Muscle layer of colon (tissue), 2 donors: ENCODE measurements around the gene FAM78A.

Source experiments
- H3K27ac ChIP-seq: one replicate; pipeline ENCODE4 v1.7.0; 2013; ENCODE audit warnings: low read depth, mild to moderate bottlenecking, low read length, moderate library complexity
- H3K27me3 ChIP-seq, 2 donors: one replicate each; pipeline ENCODE4 v1.7.0; 2013; ENCODE audit warnings: low read length in 2 of 2, mild to moderate bottlenecking in 2 of 2; ENCODE audit not compliant: insufficient read depth in 2 of 2, control insufficient read depth in 1 of 2
- H3K36me3 ChIP-seq: one replicate; pipeline ENCODE4 v1.7.0; 2013; ENCODE audit warnings: mild to moderate bottlenecking, low read length; ENCODE audit not compliant: insufficient read depth
- H3K4me1 ChIP-seq: one replicate; pipeline ENCODE4 v1.7.0; 2013; ENCODE audit warnings: mild to moderate bottlenecking, low read length; ENCODE audit not compliant: insufficient read depth
- H3K4me3 ChIP-seq, 2 donors: one replicate each; pipeline ENCODE4 v1.7.0; 2013; ENCODE audit warnings: low read length in 2 of 2, low read depth in 1 of 2, mild to moderate bottlenecking in 1 of 2, moderate library complexity in 1 of 2
- H3K9ac ChIP-seq: one replicate; pipeline ENCODE4 v1.7.0; 2013; ENCODE audit warnings: low read length
- H3K9me3 ChIP-seq: one replicate; pipeline ENCODE4 v1.7.0; 2013; ENCODE audit warnings: mild to moderate bottlenecking, low read length
- donor health status: abdominal sarcoma.
- donor health status: Adenocarcinoma of cecum.

FAM78A gene

GRCh38 chr9:131299346-131299960 is 23.1 kb upstream of the FAM78A start:
- no peak overlapping the region for H3K9ac ChIP-seq
- no peak overlapping the region for H3K4me3 ChIP-seq
- H3K27ac ChIP-seq = no peak overlapping the region
- no peaks in the 10 kb centered on the region for H3K36me3 ChIP-seq
- H3K4me1 ChIP-seq = peaks cover 12% of the 10 kb centered on the region
- no peaks in the 10 kb centered on the region for H3K27me3 ChIP-seq
- no peaks in the 10 kb centered on the region for H3K9me3 ChIP-seq

DNA sequence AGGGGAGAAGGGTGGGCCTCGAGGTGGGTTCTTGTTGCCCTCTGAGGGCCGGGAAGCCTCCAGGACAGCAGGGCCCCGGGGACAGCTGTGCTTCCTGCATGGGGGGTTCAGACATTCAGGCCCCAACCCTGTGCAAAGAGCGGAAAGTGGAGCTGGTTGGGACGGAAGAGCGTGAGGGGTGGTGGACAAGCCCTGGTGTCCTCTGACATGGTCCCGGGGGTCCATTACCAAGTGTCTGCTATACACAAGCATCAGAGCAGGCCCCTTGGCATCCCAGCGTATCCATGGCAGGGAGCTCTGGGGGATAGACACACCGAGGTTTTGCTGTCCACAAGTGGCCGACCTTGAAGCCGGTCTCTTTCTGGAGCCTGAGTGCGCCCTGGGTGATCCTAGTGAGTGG is 22.5 kb upstream of the FAM78A start:
- Histone ChIP-seq H3K27me3 (no peaks in the 10 kb centered on the region), H3K27ac (no peak overlapping the region), H3K9me3 (no peaks in the 10 kb centered on the region), H3K9ac (no peak overlapping the region), H3K4me3 (no peak overlapping the region), H3K36me3 (no peaks in the 10 kb centered on the region), H3K4me1 (peaks cover 12% of the 10 kb centered on the region)

DNA sequence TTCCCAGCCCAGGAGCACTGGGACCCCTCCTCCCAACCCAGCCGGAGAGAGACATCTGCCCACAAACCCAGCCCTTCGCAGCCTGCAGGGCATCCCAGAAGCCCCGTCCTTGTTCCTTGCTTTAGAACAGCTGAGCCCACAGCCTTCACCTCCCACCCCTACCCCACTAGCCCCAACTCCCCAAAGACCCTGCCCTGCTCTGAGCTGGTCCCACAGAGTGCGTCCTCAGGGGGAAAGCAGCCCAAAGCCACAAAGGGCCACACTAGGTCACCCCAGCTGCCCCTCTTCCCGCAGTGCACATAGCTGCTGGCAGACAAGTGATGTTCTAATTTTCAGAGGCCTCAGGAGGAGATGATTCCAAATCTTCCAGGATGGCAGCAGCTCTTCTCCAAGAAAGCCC is 22.0 kb upstream of the FAM78A start:
- H3K4me3 ChIP-seq = no peak overlapping the region
- H3K9me3 ChIP-seq = no peaks in the 10 kb centered on the region
- no peak overlapping the region for H3K27ac ChIP-seq
- H3K27me3 ChIP-seq = no peaks in the 10 kb centered on the region
- H3K36me3 ChIP-seq = no peaks in the 10 kb centered on the region
- peaks cover 12% of the 10 kb centered on the region for H3K4me1 ChIP-seq
- no peak overlapping the region for H3K9ac ChIP-seq

DNA sequence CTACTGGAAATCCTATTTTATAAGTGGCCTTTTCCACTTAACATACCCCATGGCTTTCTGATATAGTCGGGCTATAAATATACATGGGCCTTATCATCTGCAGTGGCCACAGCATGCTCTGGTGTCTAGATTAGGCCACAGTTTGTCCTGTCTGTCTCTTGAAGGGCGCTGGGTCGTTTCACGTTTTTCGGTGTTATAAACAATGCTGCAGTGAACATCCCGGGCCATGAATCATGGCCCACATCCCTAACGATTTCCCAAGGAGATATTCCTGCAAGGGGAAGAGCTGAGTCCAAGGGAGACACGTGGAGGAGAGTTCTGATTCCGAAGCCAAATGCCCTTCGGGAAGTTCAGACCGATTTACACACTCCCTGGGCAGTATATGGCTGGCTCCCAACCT is 21.6 kb upstream of the FAM78A start:
- peaks cover 12% of the 10 kb centered on the region for H3K4me1 ChIP-seq
- H3K9ac ChIP-seq = no peak overlapping the region
- H3K27me3 ChIP-seq = no peaks in the 10 kb centered on the region
- no peak overlapping the region for H3K27ac ChIP-seq
- H3K36me3 ChIP-seq = no peaks in the 10 kb centered on the region
- no peak overlapping the region for H3K4me3 ChIP-seq
- H3K9me3 ChIP-seq = no peaks in the 10 kb centered on the region

- no peaks in the 10 kb centered on the region for H3K27me3 ChIP-seq
- peaks cover 18% of the 10 kb centered on the region for H3K4me1 ChIP-seq
- no peaks in the 10 kb centered on the region for H3K36me3 ChIP-seq
- no peaks in the 10 kb centered on the region for H3K9me3 ChIP-seq
- no peak overlapping the region for H3K27ac ChIP-seq
- H3K9ac ChIP-seq = no peak overlapping the region
- no peak overlapping the region for H3K4me3 ChIP-seq
These were observed 20.7 kb upstream of the FAM78A start for GRCh38 chr9:131296906-131297500.

GRCh38 chr9:131296460-131296859 is 20.1 kb upstream of the FAM78A start:
- Histone ChIP-seq H3K9me3 (no peaks in the 10 kb centered on the region), H3K27ac (no peak overlapping the region), H3K36me3 (no peaks in the 10 kb centered on the region), H3K4me1 (peaks cover 21% of the 10 kb centered on the region), H3K4me3 (no peak overlapping the region), H3K9ac (no peak overlapping the region), H3K27me3 (no peaks in the 10 kb centered on the region)

GRCh38 chr9:131292937-131293336 is 16.6 kb upstream of the FAM78A start:
- Histone ChIP-seq H3K9me3 (no peaks in the 10 kb centered on the region), H3K27ac (no peak overlapping the region), H3K36me3 (no peaks in the 10 kb centered on the region), H3K4me3 (no peak overlapping the region), H3K27me3 (no peaks in the 10 kb centered on the region), H3K9ac (no peak overlapping the region), H3K4me1 (peaks cover 27% of the 10 kb centered on the region)

GRCh38 chr9:131291795-131292315 is 15.5 kb upstream of the FAM78A start:
- H3K27ac ChIP-seq = no peak overlapping the region
- H3K9me3 ChIP-seq = no peaks in the 10 kb centered on the region
- H3K4me3 ChIP-seq = no peak overlapping the region
- no peak overlapping the region for H3K9ac ChIP-seq
- H3K4me1 ChIP-seq = peaks cover 19% of the 10 kb centered on the region
- no peaks in the 10 kb centered on the region for H3K36me3 ChIP-seq
- H3K27me3 ChIP-seq = no peaks in the 10 kb centered on the region

DNA sequence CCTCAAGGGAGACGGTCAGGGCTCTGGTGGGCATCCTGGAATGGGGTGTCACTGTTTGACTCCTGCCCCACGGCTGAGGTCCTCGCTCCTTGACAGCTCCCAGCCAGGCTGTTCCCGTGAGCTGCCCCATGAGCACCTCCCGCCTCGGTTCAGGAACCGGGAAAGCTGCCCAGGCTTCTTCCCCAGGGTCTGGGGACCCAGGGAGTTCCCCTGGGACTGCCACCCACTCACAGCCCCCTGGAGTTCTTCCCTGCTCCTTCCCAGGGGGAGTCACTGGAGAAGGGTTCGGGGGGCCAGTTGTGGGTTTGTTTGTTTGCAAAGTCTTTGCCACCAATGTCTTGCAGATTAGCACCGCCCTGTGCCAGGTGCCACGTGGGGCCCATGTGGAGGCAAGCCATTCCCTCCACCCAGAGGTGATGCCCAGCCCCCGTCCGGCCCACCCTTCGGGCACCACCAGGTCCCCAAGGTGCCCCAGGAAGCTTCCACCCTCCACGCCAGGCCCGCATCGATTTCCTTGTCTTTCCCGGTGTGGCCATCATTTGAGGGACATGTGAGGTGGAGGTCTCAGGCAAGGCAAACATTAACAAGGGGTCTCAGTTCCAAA is 14.6 kb upstream of the FAM78A start:
- H3K9ac ChIP-seq = peak overlapping the region; percentile 53
- no peak overlapping the region for H3K27ac ChIP-seq
- no peaks in the 10 kb centered on the region for H3K36me3 ChIP-seq
- peak overlapping the region; percentile 51 to 72 for H3K4me3 ChIP-seq
- no peaks in the 10 kb centered on the region for H3K27me3 ChIP-seq
- peaks cover 19% of the 10 kb centered on the region for H3K4me1 ChIP-seq
- H3K9me3 ChIP-seq = no peaks in the 10 kb centered on the region

DNA sequence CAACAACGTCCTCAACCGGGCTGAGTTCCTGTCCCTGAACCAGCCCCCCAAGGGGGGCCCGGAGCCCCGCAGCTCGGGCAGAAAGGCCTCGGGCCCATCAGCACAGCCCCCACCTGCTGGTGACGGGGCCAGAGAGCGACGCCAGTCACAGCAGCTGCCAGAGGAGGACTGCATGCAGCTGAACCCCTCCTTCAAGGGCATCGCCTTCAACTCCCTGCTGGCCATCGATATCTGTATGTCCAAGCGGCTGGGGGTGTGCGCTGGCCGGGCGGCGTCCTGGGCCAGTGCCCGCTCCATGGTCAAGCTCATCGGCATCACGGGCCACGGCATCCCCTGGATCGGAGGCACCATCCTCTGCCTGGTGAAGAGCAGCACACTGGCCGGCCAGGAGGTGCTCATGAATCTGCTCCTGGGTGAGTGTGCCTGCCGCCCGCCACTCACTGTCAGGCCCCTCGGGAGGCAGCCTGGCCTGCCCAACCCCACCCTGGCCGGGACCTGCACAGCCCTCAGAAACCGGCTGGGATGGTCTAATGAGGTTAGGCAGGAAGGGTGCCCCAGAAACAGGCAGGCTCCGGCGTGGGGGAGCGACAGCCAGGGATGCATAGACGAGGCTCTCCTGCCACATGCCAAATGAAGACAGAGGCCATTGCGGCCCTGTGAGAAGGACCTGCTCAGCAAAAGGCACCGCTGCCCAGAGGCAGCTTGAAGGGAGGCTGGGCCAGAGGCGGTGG is 13.9 kb upstream of the FAM78A start:
- Histone ChIP-seq H3K9me3 (no peaks in the 10 kb centered on the region), H3K4me1 (peaks cover 19% of the 10 kb centered on the region), H3K27me3 (no peaks in the 10 kb centered on the region), H3K27ac (peak overlapping the region; percentile 53), H3K9ac (peak overlapping the region; percentile 53), H3K4me3 (peak overlapping the region; percentile 51 to 72), H3K36me3 (no peaks in the 10 kb centered on the region)

DNA sequence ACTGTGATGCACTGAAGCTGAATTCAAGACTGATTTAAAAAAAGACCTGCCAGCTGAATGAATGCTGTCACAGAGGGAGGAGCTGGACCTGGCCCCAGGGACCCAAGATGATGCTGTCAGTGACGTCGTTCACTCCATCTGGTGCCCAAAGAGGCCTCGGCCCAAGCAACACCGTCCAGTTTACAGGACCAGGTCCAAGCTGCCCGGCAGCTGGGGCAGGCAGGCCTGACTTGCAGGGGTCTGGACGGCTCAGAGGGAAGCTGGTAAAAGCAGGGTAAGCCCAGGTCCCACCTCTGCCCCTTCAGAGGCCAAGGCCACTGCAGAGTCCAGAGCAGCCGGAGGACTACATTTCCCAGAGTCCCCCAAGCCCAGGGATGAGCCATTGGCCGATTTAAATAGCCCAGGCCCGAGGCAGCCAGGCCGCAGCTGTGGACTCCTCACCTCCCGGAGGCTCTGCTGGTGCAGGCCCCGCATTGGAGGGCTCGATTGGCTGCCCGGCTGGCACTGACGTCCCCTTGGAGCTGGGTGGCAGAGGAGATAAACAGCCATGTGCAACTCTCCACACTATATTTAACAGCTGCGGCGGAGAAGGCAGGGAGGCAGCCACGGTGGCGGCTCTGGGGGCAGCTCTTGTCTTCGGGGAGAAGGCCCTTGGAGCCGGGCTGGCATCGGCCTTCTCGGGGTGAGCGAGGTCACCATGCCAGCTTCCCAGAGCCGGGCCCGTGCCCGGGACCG is 13.2 kb upstream of the FAM78A start, which contains the start of gene PLPP7:
Gene PLPP7, plus strand, starts transcription at position 423 of the 735 bp plus-strand sequence. Its CDS starts 275 bp downstream, at position 698.
- no peaks in the 10 kb centered on the region for H3K36me3 ChIP-seq
- no peaks in the 10 kb centered on the region for H3K9me3 ChIP-seq
- H3K27ac ChIP-seq = peak within 1 kb of the TSS; percentile 53
- H3K27me3 ChIP-seq = no peaks in the 10 kb centered on the region
- H3K4me1 ChIP-seq = peaks cover 19% of the 10 kb centered on the region
- H3K9ac ChIP-seq = peak within 1 kb of the TSS; percentile 53
- peak within 1 kb of the TSS; percentile 51 to 72 for H3K4me3 ChIP-seq
